ENCODE data around the gene GAN.

DNA sequence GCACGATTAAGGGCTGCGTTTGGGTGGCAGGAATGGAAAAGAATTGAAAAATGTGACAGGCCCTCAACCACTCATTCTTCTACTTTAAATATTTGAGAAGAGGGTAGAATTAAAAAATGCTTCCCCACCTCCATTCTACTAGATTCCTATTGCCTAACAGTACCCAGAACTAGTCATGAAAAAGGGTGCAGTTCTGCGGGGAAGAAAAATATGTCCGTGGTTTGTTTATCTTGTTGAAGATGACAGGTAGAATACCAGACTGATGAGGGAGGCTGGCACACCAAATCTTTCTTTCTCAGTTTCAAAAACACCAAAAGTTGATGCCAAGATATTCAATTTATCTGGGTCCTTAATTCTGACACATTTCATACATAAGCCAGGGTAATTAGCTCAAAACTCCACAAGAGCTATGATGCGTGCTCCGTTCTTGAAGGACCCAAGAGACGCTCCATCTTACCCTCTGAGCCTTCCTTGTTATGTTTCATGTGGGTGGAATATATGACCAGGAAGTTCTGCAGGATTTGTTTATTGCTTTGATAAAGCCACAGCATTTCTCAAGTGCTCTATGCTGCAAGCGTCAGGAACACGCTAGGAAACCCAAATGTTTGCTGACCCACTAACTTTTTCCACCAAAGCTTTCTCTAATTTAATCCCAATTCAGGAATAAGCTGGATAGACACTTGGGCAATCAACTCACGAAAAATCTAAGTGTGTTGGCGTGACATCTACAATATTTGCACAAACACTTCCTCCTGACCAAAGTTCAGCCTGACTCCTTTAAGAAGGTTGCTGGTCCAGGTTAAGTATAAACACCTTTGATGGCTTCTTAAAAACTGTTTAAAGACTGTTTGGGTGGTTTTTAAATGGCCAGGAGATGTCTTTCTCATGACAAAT, 20.6 kb upstream of the GAN start:
- TF ChIP-seq, protein P1, sequence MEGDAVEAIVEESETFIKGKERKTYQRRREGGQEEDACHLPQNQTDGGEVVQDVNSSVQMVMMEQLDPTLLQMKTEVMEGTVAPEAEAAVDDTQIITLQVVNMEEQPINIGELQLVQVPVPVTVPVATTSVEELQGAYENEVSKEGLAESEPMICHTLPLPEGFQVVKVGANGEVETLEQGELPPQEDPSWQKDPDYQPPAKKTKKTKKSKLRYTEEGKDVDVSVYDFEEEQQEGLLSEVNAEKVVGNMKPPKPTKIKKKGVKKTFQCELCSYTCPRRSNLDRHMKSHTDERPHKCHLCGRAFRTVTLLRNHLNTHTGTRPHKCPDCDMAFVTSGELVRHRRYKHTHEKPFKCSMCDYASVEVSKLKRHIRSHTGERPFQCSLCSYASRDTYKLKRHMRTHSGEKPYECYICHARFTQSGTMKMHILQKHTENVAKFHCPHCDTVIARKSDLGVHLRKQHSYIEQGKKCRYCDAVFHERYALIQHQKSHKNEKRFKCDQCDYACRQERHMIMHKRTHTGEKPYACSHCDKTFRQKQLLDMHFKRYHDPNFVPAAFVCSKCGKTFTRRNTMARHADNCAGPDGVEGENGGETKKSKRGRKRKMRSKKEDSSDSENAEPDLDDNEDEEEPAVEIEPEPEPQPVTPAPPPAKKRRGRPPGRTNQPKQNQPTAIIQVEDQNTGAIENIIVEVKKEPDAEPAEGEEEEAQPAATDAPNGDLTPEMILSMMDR (IDR thresholded peaks at IDR 0.05; ENCODE audit: low read length) = no peak
- TF ChIP-seq EZH2 (optimal IDR thresholded peaks at IDR 0.05; ENCODE audit: low read depth, low read length) = no peak

Measured in MM.1S (cell line).